Transverse colon (tissue), 4 donors: ENCODE measurements around the gene SNRPB2.

ENCODE experiments used
- CTCF ChIP-seq, 5 experiments: fragments of 200-600 bp in 3 of 5; fragments of 450-650 bp in 2 of 5; sonication (generic) in 3 of 5; IDR thresholded peaks; 1 replicate in 2 of 5; 2 replicates in 3 of 5; pipeline ENCODE4 v1.5.1; 2016 to 2017; ENCODE audit warnings: antibody characterized with exemption in 5 of 5, inconsistent platforms in 3 of 5, mild to moderate bottlenecking in 2 of 5, moderate library complexity in 1 of 5
- POLR2A ChIP-seq: fragments of 450-650 bp; IDR thresholded peaks from one replicate; pipeline ENCODE4 v1.6.1; 2016; ENCODE audit warnings: antibody characterized with exemption, mild to moderate bottlenecking, moderate library complexity
- POLR2AphosphoS5 ChIP-seq, 3 donors: sonication (generic); formaldehyde crosslinking; IDR thresholded peaks; one replicate each; pipeline ENCODE4 v1.6.1; 2016; ENCODE audit warnings: antibody characterized with exemption in 3 of 3

DNA sequence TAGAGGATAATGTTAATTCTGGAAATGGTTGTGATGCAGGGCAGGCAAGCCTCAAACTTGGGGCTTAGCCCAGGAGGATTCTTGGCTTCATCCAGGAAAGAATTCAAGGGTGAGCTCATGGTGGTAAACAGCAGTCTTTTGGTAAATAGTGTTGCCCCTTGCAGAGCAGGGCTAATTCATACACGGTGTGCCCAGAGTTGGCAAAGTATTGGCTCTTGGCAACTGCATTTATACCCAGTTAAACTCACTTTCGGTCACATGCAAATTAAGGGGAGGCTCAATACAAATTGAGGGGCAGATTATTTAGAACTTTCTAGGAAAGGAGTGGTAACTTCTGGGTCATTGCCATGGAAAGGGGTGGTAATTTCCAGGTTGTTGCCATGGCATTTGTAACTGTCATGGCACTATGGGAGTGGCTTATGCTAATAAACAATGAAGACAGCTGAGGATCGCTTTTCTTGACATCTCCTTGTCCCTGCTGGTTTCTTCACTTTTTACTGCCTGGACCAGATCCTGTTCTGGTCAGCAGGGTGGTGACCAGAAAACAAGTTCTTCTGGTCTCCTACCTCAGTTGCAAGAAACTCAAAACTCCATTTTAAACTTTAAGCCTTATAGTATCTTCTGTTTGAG lies 14.5 kb downstream of the SNRPB2 start:
- TF ChIP-seq CTCF (IDR thresholded peaks at IDR 0.05) (no peak), POLR2AphosphoS5 (IDR thresholded peaks at IDR 0.05) (no peak), POLR2A (no peak)
